Endothelial cell (in vitro differentiated cells): Measurements from ENCODE around the gene METAP1. TPM values are rescaled to one million over a fixed set of nuclear protein-coding genes. Genes with fewer than 3 reads are reported as not detected.

Experiments
- DNase-seq: peaks from one replicate; pipeline ENCODE4 v3.0.0; 2021; ENCODE audit warnings: low spot score
- H3K27ac Mint-ChIP-seq: one replicate; pipeline ENCODE4 v1.8.0; 2021; ENCODE audit warnings: mixed read lengths, inconsistent platforms; ENCODE audit not compliant: unreplicated experiment
- H3K27me3 Mint-ChIP-seq: one replicate; pipeline ENCODE4 v1.8.0; 2021; ENCODE audit warnings: mild to moderate bottlenecking, moderate library complexity, mixed read lengths, inconsistent platforms; ENCODE audit not compliant: unreplicated experiment
- H3K36me3 Mint-ChIP-seq: one replicate; pipeline ENCODE4 v1.8.0; 2021; ENCODE audit warnings: mild to moderate bottlenecking, low read depth, mixed read lengths, inconsistent platforms; ENCODE audit not compliant: unreplicated experiment
- H3K4me1 Mint-ChIP-seq: one replicate; pipeline ENCODE4 v1.8.0; 2021; ENCODE audit warnings: mild to moderate bottlenecking, mixed read lengths, inconsistent platforms; ENCODE audit not compliant: unreplicated experiment
- H3K4me3 Mint-ChIP-seq: one replicate; pipeline ENCODE4 v1.8.0; 2021; ENCODE audit warnings: mild to moderate bottlenecking, mixed read lengths, inconsistent platforms; ENCODE audit not compliant: unreplicated experiment
- H3K9me3 Mint-ChIP-seq: one replicate; pipeline ENCODE4 v1.8.0; 2021; ENCODE audit warnings: mixed read lengths, inconsistent platforms; ENCODE audit not compliant: unreplicated experiment
- total RNA-seq: library from RNA; stranded (reverse); fragmentation: NEBNext Ultra II Directional; extraction: Animal tissue kit (Norgen Biotek cat#: 25700); gene quantifications from one replicate; pipeline ENCODE4 v1.2.1, GENCODE V29; 2021; ENCODE audit not compliant: unreplicated experiment
- TF ChIP-seq, protein P1 (sequence below): fragments of 200-600 bp; sonication (generic); IDR thresholded peaks from one replicate; pipeline ENCODE4 v1.5.0; 2021; ENCODE audit warnings: antibody characterized with exemption; ENCODE audit not compliant: unreplicated experiment

Gene METAP1
- total RNA-seq, 1 donor from 2014 or later = 31.4 TPM

DNA sequence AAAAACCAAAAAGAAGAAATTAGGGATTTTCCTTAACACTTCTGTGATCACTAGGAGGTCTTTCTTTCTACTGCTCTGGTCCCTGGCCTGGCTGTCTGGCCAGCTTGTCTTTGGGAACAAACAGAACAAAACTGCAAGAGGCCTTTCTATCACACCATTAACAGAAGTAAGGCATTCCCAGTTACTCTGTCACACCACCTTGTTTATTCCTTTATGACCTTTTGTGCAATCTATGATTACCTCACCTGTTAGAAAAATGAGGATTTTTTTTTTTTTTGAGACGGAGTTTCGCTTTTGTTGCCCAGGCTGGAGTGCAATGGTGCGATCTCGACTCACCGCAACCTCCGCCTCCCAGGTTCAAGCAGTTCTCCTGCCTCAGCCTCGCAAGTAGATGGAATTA lies 3.0 kb downstream of the METAP1 start:
- Mint-ChIP-seq H3K4me3 (no peak overlapping the region), H3K36me3 (no peaks in the 10 kb centered on the region), H3K27ac (no peak overlapping the region), H3K27me3 (peaks cover 12% of the 10 kb centered on the region), H3K4me1 (peaks cover 9% of the 10 kb centered on the region), H3K9me3 (no peaks in the 10 kb centered on the region)
- DNase-seq = no peak
- TF ChIP-seq, protein P1, sequence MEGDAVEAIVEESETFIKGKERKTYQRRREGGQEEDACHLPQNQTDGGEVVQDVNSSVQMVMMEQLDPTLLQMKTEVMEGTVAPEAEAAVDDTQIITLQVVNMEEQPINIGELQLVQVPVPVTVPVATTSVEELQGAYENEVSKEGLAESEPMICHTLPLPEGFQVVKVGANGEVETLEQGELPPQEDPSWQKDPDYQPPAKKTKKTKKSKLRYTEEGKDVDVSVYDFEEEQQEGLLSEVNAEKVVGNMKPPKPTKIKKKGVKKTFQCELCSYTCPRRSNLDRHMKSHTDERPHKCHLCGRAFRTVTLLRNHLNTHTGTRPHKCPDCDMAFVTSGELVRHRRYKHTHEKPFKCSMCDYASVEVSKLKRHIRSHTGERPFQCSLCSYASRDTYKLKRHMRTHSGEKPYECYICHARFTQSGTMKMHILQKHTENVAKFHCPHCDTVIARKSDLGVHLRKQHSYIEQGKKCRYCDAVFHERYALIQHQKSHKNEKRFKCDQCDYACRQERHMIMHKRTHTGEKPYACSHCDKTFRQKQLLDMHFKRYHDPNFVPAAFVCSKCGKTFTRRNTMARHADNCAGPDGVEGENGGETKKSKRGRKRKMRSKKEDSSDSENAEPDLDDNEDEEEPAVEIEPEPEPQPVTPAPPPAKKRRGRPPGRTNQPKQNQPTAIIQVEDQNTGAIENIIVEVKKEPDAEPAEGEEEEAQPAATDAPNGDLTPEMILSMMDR = no peak

GRCh38 chr4:99002279-99002678 lies 6.8 kb downstream of the METAP1 start:
- DNase-seq = no peak
- Mint-ChIP-seq H3K4me1 (peaks cover 5% of the 10 kb centered on the region), H3K4me3 (no peak overlapping the region), H3K36me3 (no peaks in the 10 kb centered on the region), H3K9me3 (no peaks in the 10 kb centered on the region), H3K27me3 (peaks cover 5% of the 10 kb centered on the region), H3K27ac (no peak overlapping the region)
- TF ChIP-seq, protein P1 = no peak

GRCh38 chr4:99008051-99008450 lies 12.5 kb downstream of the METAP1 start:
- TF ChIP-seq, protein P1 = no peak
- H3K36me3 Mint-ChIP-seq = peaks cover 7% of the 10 kb centered on the region
- H3K27me3 Mint-ChIP-seq = peaks cover 4% of the 10 kb centered on the region
- H3K4me1 Mint-ChIP-seq = peaks cover 5% of the 10 kb centered on the region
- H3K27ac Mint-ChIP-seq = no peak overlapping the region
- H3K9me3 Mint-ChIP-seq = no peaks in the 10 kb centered on the region
- no peak for DNase-seq
- H3K4me3 Mint-ChIP-seq = no peak overlapping the region

- TF ChIP-seq, protein P1 = no peak
- Mint-ChIP-seq H3K36me3 (peaks cover 7% of the 10 kb centered on the region), H3K4me1 (no peaks in the 10 kb centered on the region), H3K9me3 (no peaks in the 10 kb centered on the region), H3K4me3 (no peak overlapping the region), H3K27ac (no peak overlapping the region), H3K27me3 (peaks cover 8% of the 10 kb centered on the region)
- DNase-seq = no peak
These were observed 16.4 kb downstream of the METAP1 start for GRCh38 chr4:99011910-99012309.

GRCh38 chr4:99013402-99013843 lies 17.9 kb downstream of the METAP1 start:
- Mint-ChIP-seq H3K9me3 (no peaks in the 10 kb centered on the region), H3K36me3 (peaks cover 7% of the 10 kb centered on the region)

More at GRCh38 chr4:99013402-99013843, 17.9 kb downstream of the METAP1 start:
- TF ChIP-seq, protein P1 = no peak
- Mint-ChIP-seq H3K27ac (no peak overlapping the region), H3K27me3 (peaks cover 8% of the 10 kb centered on the region), H3K4me3 (no peak overlapping the region), H3K4me1 (no peaks in the 10 kb centered on the region)
- DNase-seq = no peak
